H9 (cell line): ENCODE results near the gene ATP6V1C2. TPM values are rescaled to one million over a fixed set of nuclear protein-coding genes. Genes with fewer than 3 reads are reported as not detected.
A peak's percentile ranks its signal among the peaks of the same experiment; 100 is the strongest.

Experiments
- DNase-seq: peaks from one replicate; pipeline ENCODE4 v3.0.0-alpha.2; 2017
- H2AFZ ChIP-seq: one replicate; pipeline ENCODE4 v1.6.1; 2013; ENCODE audit warnings: mild to moderate bottlenecking, low read length, control low read depth, moderate library complexity
- H2AK5ac ChIP-seq: 2 replicates; pipeline ENCODE4 v1.6.1; 2013; ENCODE audit warnings: low read length, control low read depth, mixed read lengths; ENCODE audit not compliant: insufficient read length
- H2BK120ac ChIP-seq: one replicate; pipeline ENCODE4 v1.6.1; 2013; ENCODE audit warnings: low read depth, mild to moderate bottlenecking, low read length, control low read depth, inconsistent platforms; ENCODE audit not compliant: poor library complexity, severe bottlenecking
- H2BK12ac ChIP-seq: 2 replicates; pipeline ENCODE4 v1.6.1; 2013; ENCODE audit warnings: low read length, control low read depth, mixed read lengths, low read depth; ENCODE audit not compliant: insufficient read length
- H2BK15ac ChIP-seq: 2 replicates; pipeline ENCODE4 v1.6.1; 2013; ENCODE audit warnings: low read depth, low read length, control low read depth
- H2BK20ac ChIP-seq: one replicate; pipeline ENCODE4 v1.6.1; 2013; ENCODE audit warnings: low read depth, mild to moderate bottlenecking, low read length, control low read depth, inconsistent platforms; ENCODE audit not compliant: poor library complexity, severe bottlenecking
- H2BK5ac ChIP-seq: 2 replicates; pipeline ENCODE4 v1.6.1; 2013; ENCODE audit warnings: low read length, control low read depth, mixed read lengths; ENCODE audit not compliant: insufficient read length
- H3K14ac ChIP-seq: 2 replicates; pipeline ENCODE4 v1.6.1; 2013; ENCODE audit warnings: low read length, control low read depth; ENCODE audit not compliant: insufficient read depth
- H3K18ac ChIP-seq: 2 replicates; pipeline ENCODE4 v1.6.1; 2013; ENCODE audit warnings: low read depth, mild to moderate bottlenecking, mixed read lengths, low read length, control low read depth; ENCODE audit not compliant: insufficient read length
- H3K23ac ChIP-seq: 2 replicates; pipeline ENCODE4 v1.6.1; 2013; ENCODE audit warnings: low read length, control low read depth, mixed read lengths, low read depth; ENCODE audit not compliant: insufficient read length
- H3K23me2 ChIP-seq: 2 replicates; pipeline ENCODE4 v1.6.1; 2013; ENCODE audit warnings: low read depth, mild to moderate bottlenecking, mixed read lengths, low read length, control low read depth; ENCODE audit not compliant: insufficient read length, poor library complexity, severe bottlenecking
- H3K27ac ChIP-seq: 2 replicates; pipeline ENCODE4 v1.5.1; 2013; ENCODE audit warnings: low read length, control low read depth, mixed read lengths, low read depth; ENCODE audit not compliant: insufficient read length
- H3K27me3 ChIP-seq: 2 replicates; pipeline ENCODE4 v1.6.1; 2013; ENCODE audit warnings: low read length, control low read depth, inconsistent platforms; ENCODE audit not compliant: insufficient read depth
- H3K4ac ChIP-seq: 2 replicates; pipeline ENCODE4 v1.6.1; 2013; ENCODE audit warnings: low read depth, mild to moderate bottlenecking, control low read depth, inconsistent platforms, low read length, moderate library complexity
- H3K4me1 ChIP-seq: 2 replicates; pipeline ENCODE4 v1.6.1; 2013; ENCODE audit warnings: low read length, control low read depth, inconsistent platforms; ENCODE audit not compliant: insufficient read depth
- H3K4me2 ChIP-seq: 2 replicates; pipeline ENCODE4 v1.6.1; 2013; ENCODE audit warnings: low read length, control low read depth, mixed read lengths; ENCODE audit not compliant: insufficient read length, insufficient read depth
- H3K56ac ChIP-seq: 2 replicates; pipeline ENCODE4 v1.6.1; 2013; ENCODE audit warnings: low read depth, mild to moderate bottlenecking, mixed read lengths, low read length, control low read depth; ENCODE audit not compliant: insufficient read length
- H3K79me1 ChIP-seq: 2 replicates; pipeline ENCODE4 v1.6.1; 2013; ENCODE audit warnings: low read depth, mild to moderate bottlenecking, moderate library complexity, low read length, control low read depth, inconsistent platforms; ENCODE audit not compliant: insufficient read depth, poor library complexity, severe bottlenecking
- H3K79me2 ChIP-seq: 2 replicates; pipeline ENCODE4 v1.6.1; 2013; ENCODE audit warnings: low read length, control low read depth, inconsistent platforms; ENCODE audit not compliant: insufficient read depth
- H3K9ac ChIP-seq: 2 replicates; pipeline ENCODE4 v1.6.1; 2013; ENCODE audit warnings: low read length, control low read depth, mixed read lengths; ENCODE audit not compliant: insufficient read length; ENCODE audit errors: extremely low read depth
- H3K9me3 ChIP-seq: one replicate; pipeline ENCODE4 v1.6.1; 2013; ENCODE audit warnings: low read depth, low read length, inconsistent platforms; ENCODE audit not compliant: control insufficient read depth
- H3T11ph ChIP-seq: one replicate; pipeline ENCODE4 v1.6.1; 2013; ENCODE audit warnings: mild to moderate bottlenecking, low read length, control low read depth, inconsistent platforms
- H4K20me1 ChIP-seq: one replicate; pipeline ENCODE4 v1.6.1; 2013; ENCODE audit not compliant: control insufficient read depth, insufficient read length, insufficient read depth
- H4K5ac ChIP-seq: 2 replicates; pipeline ENCODE4 v1.6.1; 2013; ENCODE audit warnings: low read depth, mild to moderate bottlenecking, mixed read lengths, low read length, control low read depth; ENCODE audit not compliant: insufficient read length
- H4K8ac ChIP-seq: replicated peaks from 2 replicates; pipeline ENCODE4 v1.6.1; 2013; ENCODE audit warnings: low read length, control low read depth, mixed read lengths, low read depth; ENCODE audit not compliant: insufficient read length
- H4K91ac ChIP-seq: 2 replicates; pipeline ENCODE4 v1.6.1; 2013; ENCODE audit warnings: low read depth, mild to moderate bottlenecking, moderate library complexity, mixed read lengths, low read length, control low read depth; ENCODE audit not compliant: insufficient read length
- H3K27ac Mint-ChIP-seq, 3 experiments: 2 replicates in 2 of 3; 3 replicates in 1 of 3; pipeline ENCODE4 v1.8.0; 2020 to 2021; ENCODE audit warnings: mixed read lengths in 3 of 3, mild to moderate bottlenecking in 1 of 3, moderate library complexity in 1 of 3
- H3K27me3 Mint-ChIP-seq: 2 replicates; pipeline ENCODE4 v1.8.0; 2021; ENCODE audit warnings: low read depth, mild to moderate bottlenecking, moderate library complexity, mixed read lengths
- H3K36me3 Mint-ChIP-seq, 3 experiments: 2 replicates in 2 of 3; 3 replicates in 1 of 3; pipeline ENCODE4 v1.8.0; 2020 to 2021; ENCODE audit warnings: low read depth in 3 of 3, mixed read lengths in 3 of 3; ENCODE audit not compliant: insufficient read depth in 1 of 3
- H3K4me1 Mint-ChIP-seq, 2 experiments: 2 replicates each; pipeline ENCODE4 v1.8.0; 2020; ENCODE audit warnings: mixed read lengths in 2 of 2
- H3K4me3 Mint-ChIP-seq, 2 experiments: 2 replicates in 1 of 2; 3 replicates in 1 of 2; pipeline ENCODE4 v1.8.0; 2020 to 2021; ENCODE audit warnings: mild to moderate bottlenecking in 2 of 2, mixed read lengths in 2 of 2, moderate library complexity in 1 of 2
- H3K9me3 Mint-ChIP-seq, 2 experiments: 2 replicates in 1 of 2; 3 replicates in 1 of 2; pipeline ENCODE4 v1.8.0; 2020; ENCODE audit warnings: mild to moderate bottlenecking in 2 of 2, mixed read lengths in 2 of 2, moderate library complexity in 1 of 2
- CTCF ChIP-seq: fragments of 200-600 bp; sonication (generic); conservative IDR thresholded peaks from 3 replicates; pipeline ENCODE4 v1.8.0; 2021; ENCODE audit warnings: antibody characterized with exemption, mild to moderate bottlenecking
- WGBS: extraction: QIAGEN DNeasy Blood & Tissue Kit; methylation state at CpG from one replicate; pipeline ENCODE4 v1.1.7; 2013; ENCODE audit warnings: missing lambda C conversion rate, low lambda C conversion rate, mixed read lengths; ENCODE audit not compliant: insufficient read length; ENCODE audit errors: extremely low coverage; 5-methylcytosine and 5-hydroxymethylcytosine counted together
- total RNA-seq: library from RNA; stranded (reverse); gene quantifications from 2 replicates; pipeline ENCODE4 v1.2.1, GENCODE V29; 2021

The ATP6V1C2 gene
- total RNA-seq, 1 experiment from 2014 or later = 1.2 TPM

- H4K91ac ChIP-seq = no peak overlapping the region
- H3K23ac ChIP-seq = no peak overlapping the region
- no peak overlapping the region for H2AK5ac ChIP-seq
- H2BK5ac ChIP-seq = no peak overlapping the region
- H3K4me2 ChIP-seq = no peak overlapping the region
- H2AFZ ChIP-seq = peak overlapping the region; percentile 53
- H3K27me3 ChIP-seq = no peaks in the 10 kb centered on the region
- H3K9me3 ChIP-seq = no peaks in the 10 kb centered on the region
- H3K4ac ChIP-seq = no peak overlapping the region
- no peak for DNase-seq
- TF ChIP-seq CTCF = peak; percentile 35; the same call in 2 of the 3 replicates
- Mint-ChIP-seq H3K4me1 (peaks cover 33% of the 10 kb centered on the region in 2 experiments), H3K27ac (peak overlapping the region in 2 of 3 experiments; percentile 26 to 84; a peak in 3 of 7 replicates), H3K27me3 (peaks cover 5% of the 10 kb centered on the region), H3K36me3 (peaks cover 0 to 3% (median 0%) of the 10 kb centered on the region in 3 experiments; a peak in 2 of 7 replicates), H3K9me3 (no peaks in the 10 kb centered on the region), H3K4me3 (peak overlapping the region in 1 of 2 experiments; percentile 67; a peak in 4 of 5 replicates)
- no peak overlapping the region for H4K8ac ChIP-seq
- H3K9ac ChIP-seq = peak overlapping the region; percentile 21
- peaks cover 6% of the 10 kb centered on the region for H3K23me2 ChIP-seq
- H2BK15ac ChIP-seq = no peak overlapping the region
- no peak overlapping the region for H3K14ac ChIP-seq
- H3K18ac ChIP-seq = peak overlapping the region; percentile 43
- no peak overlapping the region for H4K5ac ChIP-seq
- no peaks in the 10 kb centered on the region; the same call in 1 of the 2 replicates for H3K4me1 ChIP-seq
- H3K56ac ChIP-seq = no peak overlapping the region
- no peak overlapping the region for H3K27ac ChIP-seq
- H3K79me2 ChIP-seq = peaks cover 24% of the 10 kb centered on the region
- WGBS = no CpG with 5 or more reads among the region's 16 CpGs
- H3T11ph ChIP-seq = no peak overlapping the region
- H2BK12ac ChIP-seq = no peak overlapping the region
- H2BK120ac ChIP-seq = no peak overlapping the region
- H3K79me1 ChIP-seq = no peaks in the 10 kb centered on the region
- no peaks in the 10 kb centered on the region for H4K20me1 ChIP-seq
- no peak overlapping the region for H2BK20ac ChIP-seq
These were observed 93.3 kb downstream of the ATP6V1C2 start for GRCh38 chr2:10814571-10815331.
